Activated CD4-positive, alpha-beta T cell treated with anti-CD3 and anti-CD28 coated beads for 36 hours (primary cell): Measurements from ENCODE around the gene PHLPP1. TPM values are rescaled to one million over a fixed set of nuclear protein-coding genes. Genes with fewer than 3 reads are reported as not detected.

ENCODE experiments used
- total RNA-seq, 2 experiments: library from RNA; stranded (reverse); gene quantifications; one replicate each; pipeline ENCODE4 v1.2.3, GENCODE V29; 2021

PHLPP1 gene
- total RNA-seq, 2 experiments from 2014 or later = 6.8 to 8.5 TPM

Other genes starting within 250 kb of the PHLPP1 start
- 10 to 100 TPM; 26.1 to 40.1 TPM for gene ZCCHC2, start 192.5 kb upstream of the PHLPP1 start, total RNA-seq